SK-N-SH treated with all-trans-retinoic acid at 6 μM for 48 hours (cell line): ENCODE data around the gene TXNRD2.

Experiments used
- ATAC-seq: fragments of 200-7000 bp; cut with Tn5 transposase; 3 replicates; pipeline ENCODE4 v1.9.1; 2020; ENCODE audit warnings: mild to moderate bottlenecking, moderate library complexity
- ARNTL ChIP-seq: fragments of 450-650 bp; formaldehyde crosslinking; IDR thresholded peaks from 2 replicates; pipeline ENCODE4 v1.5.0; 2020; ENCODE audit warnings: low read depth, mild to moderate bottlenecking, moderate library complexity, borderline replicate concordance
- BACH2 ChIP-seq: fragments of 250-450 bp; sonication (Bioruptor Pico); IDR thresholded peaks from 2 replicates; pipeline ENCODE4 v1.9.0; 2021; ENCODE audit warnings: mild to moderate bottlenecking, borderline replicate concordance
- CREB5 ChIP-seq: fragments of 250-450 bp; sonication (Bioruptor Pico); IDR thresholded peaks from 2 replicates; pipeline ENCODE4 v1.5.1; 2020; ENCODE audit warnings: low read depth, mild to moderate bottlenecking, moderate library complexity
- CSDC2 ChIP-seq: fragments of 250-450 bp; sonication (Bioruptor Pico); IDR thresholded peaks from 2 replicates; pipeline ENCODE4 v1.5.0; 2020; ENCODE audit warnings: mild to moderate bottlenecking, moderate library complexity
- ESRRG ChIP-seq: fragments of 250-450 bp; sonication (Bioruptor Pico); IDR thresholded peaks from 2 replicates; pipeline ENCODE4 v1.6.1; 2021; ENCODE audit warnings: mild to moderate bottlenecking
- GLIS3 ChIP-seq: fragments of 250-450 bp; sonication (Bioruptor Pico); IDR thresholded peaks from 2 replicates; pipeline ENCODE4 v1.5.0; 2020; ENCODE audit warnings: mild to moderate bottlenecking, moderate library complexity
- ISL1 ChIP-seq: fragments of 250-450 bp; sonication (Bioruptor Pico); IDR thresholded peaks from 2 replicates; pipeline ENCODE4 v2.1.2; 2022; ENCODE audit warnings: mild to moderate bottlenecking, moderate library complexity
- OSR1 ChIP-seq: fragments of 250-450 bp; sonication (Bioruptor Pico); IDR thresholded peaks from 2 replicates; pipeline ENCODE4 v1.8.0; 2022; ENCODE audit warnings: moderate library complexity, mild to moderate bottlenecking, inconsistent platforms
- POU6F1 ChIP-seq: fragments of 250-450 bp; sonication (Bioruptor Pico); IDR thresholded peaks from 2 replicates; pipeline ENCODE4 v1.8.0; 2021; ENCODE audit warnings: low read depth, mild to moderate bottlenecking, moderate library complexity, borderline replicate concordance
- PPARA ChIP-seq: fragments of 250-450 bp; sonication (Bioruptor Pico); IDR thresholded peaks from 2 replicates; pipeline ENCODE4 v1.5.0; 2020; ENCODE audit warnings: mild to moderate bottlenecking, borderline replicate concordance
- RARB ChIP-seq: fragments of 250-450 bp; sonication (Bioruptor Pico); IDR thresholded peaks from 2 replicates; pipeline ENCODE4 v1.8.0; 2021; ENCODE audit warnings: mild to moderate bottlenecking, moderate library complexity
- TCF4 ChIP-seq: fragments of 250-450 bp; sonication (Bioruptor Pico); IDR thresholded peaks from 2 replicates; pipeline ENCODE4 v1.8.0; 2021; ENCODE audit warnings: mild to moderate bottlenecking, moderate library complexity, borderline replicate concordance
- TOX ChIP-seq: fragments of 250-450 bp; sonication (Bioruptor Pico); IDR thresholded peaks from 2 replicates; pipeline ENCODE4 v1.8.0; 2021; ENCODE audit warnings: mild to moderate bottlenecking, moderate library complexity, borderline replicate concordance
- ZC3H10 ChIP-seq: fragments of 250-450 bp; sonication (Bioruptor Pico); IDR thresholded peaks from 2 replicates; pipeline ENCODE4 v1.5.1; 2021; ENCODE audit warnings: mild to moderate bottlenecking, moderate library complexity
- ZFP3 ChIP-seq: fragments of 250-450 bp; sonication (Bioruptor Pico); IDR thresholded peaks from 2 replicates; pipeline ENCODE4 v1.5.0; 2020; ENCODE audit warnings: mild to moderate bottlenecking, moderate library complexity
- ZFP30 ChIP-seq: fragments of 450-650 bp; formaldehyde crosslinking; IDR thresholded peaks from 2 replicates; pipeline ENCODE4 v1.5.0; 2022; ENCODE audit warnings: mild to moderate bottlenecking, moderate library complexity
- ZNF8 ChIP-seq: fragments of 450-650 bp; formaldehyde crosslinking; IDR thresholded peaks from 2 replicates; pipeline ENCODE4 v1.5.0; 2020; ENCODE audit warnings: mild to moderate bottlenecking, moderate library complexity
- TF ChIP-seq, protein P1 (sequence below): fragments of 250-450 bp; sonication (Bioruptor Pico); IDR thresholded peaks from 2 replicates; pipeline ENCODE4 v1.5.1; 2021; ENCODE audit warnings: mild to moderate bottlenecking, moderate library complexity
- TF ChIP-seq, protein P2 (sequence below): fragments of 250-450 bp; sonication (Bioruptor Pico); IDR thresholded peaks from 2 replicates; pipeline ENCODE4 v1.8.0; 2020; ENCODE audit warnings: mild to moderate bottlenecking, moderate library complexity, borderline replicate concordance
- TF ChIP-seq, protein P3 (sequence below): fragments of 250-450 bp; sonication (Bioruptor Pico); IDR thresholded peaks from 2 replicates; pipeline ENCODE4 v1.5.0; 2020; ENCODE audit warnings: mild to moderate bottlenecking, moderate library complexity

Gene TXNRD2

DNA sequence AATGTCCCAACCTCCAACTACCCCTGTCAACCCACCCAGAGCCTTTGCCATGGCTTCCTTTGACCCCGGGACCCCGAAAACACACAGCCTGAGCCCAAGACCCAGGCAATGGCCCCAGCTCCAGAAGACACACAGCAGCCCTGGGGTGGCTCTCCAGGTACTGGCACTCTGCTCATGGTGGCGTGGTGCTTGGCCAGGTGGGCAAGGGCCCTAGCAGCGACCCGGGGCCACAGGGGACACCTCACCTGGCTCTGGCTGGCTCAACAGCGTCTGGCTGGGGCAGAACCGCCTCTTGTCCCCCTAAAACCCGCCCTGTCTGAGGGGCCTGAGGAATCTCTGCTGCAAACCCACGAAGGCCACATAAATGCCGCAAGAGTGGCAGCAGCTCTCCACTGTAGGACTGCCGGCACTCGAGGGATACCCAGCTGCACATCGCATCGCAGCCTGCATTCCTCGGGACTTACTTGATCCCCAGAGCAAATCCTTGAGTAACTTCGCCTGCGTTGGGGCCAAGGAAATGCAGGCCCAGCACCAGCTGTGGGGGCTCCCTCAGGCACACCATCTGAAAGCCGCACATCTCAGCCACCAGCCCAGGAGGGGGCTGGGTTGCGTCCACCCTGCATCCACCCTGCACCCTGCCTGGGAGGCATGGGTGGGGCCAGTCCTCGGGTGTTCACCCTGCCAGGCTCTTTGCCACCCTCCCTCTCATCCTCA lies 63.8 kb downstream of the TXNRD2 start:
- no peak for TF ChIP-seq ARNTL (CRISPR knock-in tag)
- no peak for TF ChIP-seq CREB5
- TF ChIP-seq, protein P1, sequence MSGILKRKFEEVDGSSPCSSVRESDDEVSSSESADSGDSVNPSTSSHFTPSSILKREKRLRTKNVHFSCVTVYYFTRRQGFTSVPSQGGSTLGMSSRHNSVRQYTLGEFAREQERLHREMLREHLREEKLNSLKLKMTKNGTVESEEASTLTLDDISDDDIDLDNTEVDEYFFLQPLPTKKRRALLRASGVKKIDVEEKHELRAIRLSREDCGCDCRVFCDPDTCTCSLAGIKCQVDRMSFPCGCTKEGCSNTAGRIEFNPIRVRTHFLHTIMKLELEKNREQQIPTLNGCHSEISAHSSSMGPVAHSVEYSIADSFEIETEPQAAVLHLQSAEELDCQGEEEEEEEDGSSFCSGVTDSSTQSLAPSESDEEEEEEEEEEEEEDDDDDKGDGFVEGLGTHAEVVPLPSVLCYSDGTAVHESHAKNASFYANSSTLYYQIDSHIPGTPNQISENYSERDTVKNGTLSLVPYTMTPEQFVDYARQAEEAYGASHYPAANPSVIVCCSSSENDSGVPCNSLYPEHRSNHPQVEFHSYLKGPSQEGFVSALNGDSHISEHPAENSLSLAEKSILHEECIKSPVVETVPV (CRISPR knock-in tag), result no peak
- TF ChIP-seq RARB, result no peak
- TF ChIP-seq TOX (CRISPR knock-in tag), result no peak
- no peak for TF ChIP-seq BACH2 (CRISPR knock-in tag)
- no peak for TF ChIP-seq ZFP3 (CRISPR knock-in tag)
- TF ChIP-seq GLIS3 (CRISPR knock-in tag), result no peak
- TF ChIP-seq ISL1, result no peak
- no peak for TF ChIP-seq POU6F1 (CRISPR knock-in tag)
- TF ChIP-seq ZFP30 (CRISPR knock-in tag), result no peak
- ATAC-seq, result no peak

DNA sequence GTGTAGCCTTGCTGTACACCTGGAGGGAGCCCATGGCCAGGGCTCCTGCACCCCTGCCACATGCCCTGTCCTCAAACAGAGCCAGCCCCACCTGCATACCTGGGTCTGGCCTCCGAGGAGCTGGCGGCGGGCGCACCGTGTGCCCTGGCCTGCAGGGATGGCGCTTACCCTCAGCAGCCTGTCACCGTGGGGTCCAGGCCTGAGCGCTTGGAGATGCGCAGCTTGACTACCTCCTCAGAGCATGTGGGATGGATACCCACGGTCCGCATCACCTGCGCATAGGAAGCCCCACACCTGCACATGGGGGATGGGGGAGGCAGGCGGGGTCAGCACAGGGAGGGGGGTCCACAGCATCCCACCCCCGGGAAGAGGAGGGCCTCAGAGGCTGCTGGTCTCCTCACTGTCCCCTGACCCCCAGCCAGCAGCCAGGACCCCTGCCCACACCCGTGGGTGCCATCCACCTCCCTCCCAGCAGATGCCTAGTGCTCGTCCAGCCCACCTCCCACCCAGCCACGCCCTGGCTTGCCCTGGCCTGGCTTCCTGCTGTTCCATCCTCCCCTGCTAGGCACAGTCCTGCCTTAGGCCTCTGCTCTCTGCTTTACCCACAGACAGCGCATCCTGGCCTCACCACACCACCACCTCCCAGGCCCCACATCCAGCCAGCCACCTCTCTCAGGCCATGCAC lies 64.5 kb downstream of the TXNRD2 start:
- TF ChIP-seq ZC3H10 (CRISPR knock-in tag), result no peak
- TF ChIP-seq BACH2 (CRISPR knock-in tag), result no peak
- TF ChIP-seq TOX (CRISPR knock-in tag), result no peak
- no peak for TF ChIP-seq ESRRG (CRISPR knock-in tag)
- TF ChIP-seq ZFP3 (CRISPR knock-in tag), result no peak
- TF ChIP-seq TCF4 (CRISPR knock-in tag), result no peak
- TF ChIP-seq ISL1, result no peak
- TF ChIP-seq POU6F1 (CRISPR knock-in tag), result no peak
- no peak for ATAC-seq

DNA sequence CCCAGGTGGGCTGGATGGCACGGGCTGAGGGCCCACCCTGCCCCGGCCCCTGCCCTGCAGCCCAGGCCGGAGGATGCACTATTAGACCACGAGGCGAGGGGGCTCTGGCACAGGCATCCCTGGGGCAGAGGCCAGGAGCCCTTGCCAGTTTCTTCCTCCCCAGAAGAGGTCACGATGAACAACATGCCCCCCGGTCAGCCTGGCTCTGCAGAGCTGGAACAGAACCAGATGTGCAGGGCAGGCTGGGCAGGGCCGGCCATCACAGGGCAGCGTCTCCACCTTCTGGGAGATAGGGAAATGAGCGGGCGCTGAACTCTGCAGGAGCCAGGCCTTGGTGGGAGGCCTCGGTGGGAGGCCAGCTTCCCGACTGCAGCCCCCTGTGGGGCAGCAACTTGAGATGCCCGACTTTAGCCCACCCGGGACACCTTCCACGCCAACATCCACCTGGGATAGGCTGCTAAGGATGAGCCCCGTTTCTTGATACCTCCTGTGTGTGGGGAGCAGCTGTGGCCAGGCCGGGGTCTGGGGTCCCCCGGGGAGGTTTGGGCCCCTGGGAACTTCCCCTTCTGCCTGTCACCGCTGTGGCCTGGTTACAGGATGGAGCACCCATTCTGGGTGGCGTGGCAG lies 65.2 kb downstream of the TXNRD2 start:
- no peak for ATAC-seq
- no peak for TF ChIP-seq ZFP30 (CRISPR knock-in tag)
- no peak for TF ChIP-seq ISL1
- TF ChIP-seq CSDC2 (CRISPR knock-in tag), result no peak

DNA sequence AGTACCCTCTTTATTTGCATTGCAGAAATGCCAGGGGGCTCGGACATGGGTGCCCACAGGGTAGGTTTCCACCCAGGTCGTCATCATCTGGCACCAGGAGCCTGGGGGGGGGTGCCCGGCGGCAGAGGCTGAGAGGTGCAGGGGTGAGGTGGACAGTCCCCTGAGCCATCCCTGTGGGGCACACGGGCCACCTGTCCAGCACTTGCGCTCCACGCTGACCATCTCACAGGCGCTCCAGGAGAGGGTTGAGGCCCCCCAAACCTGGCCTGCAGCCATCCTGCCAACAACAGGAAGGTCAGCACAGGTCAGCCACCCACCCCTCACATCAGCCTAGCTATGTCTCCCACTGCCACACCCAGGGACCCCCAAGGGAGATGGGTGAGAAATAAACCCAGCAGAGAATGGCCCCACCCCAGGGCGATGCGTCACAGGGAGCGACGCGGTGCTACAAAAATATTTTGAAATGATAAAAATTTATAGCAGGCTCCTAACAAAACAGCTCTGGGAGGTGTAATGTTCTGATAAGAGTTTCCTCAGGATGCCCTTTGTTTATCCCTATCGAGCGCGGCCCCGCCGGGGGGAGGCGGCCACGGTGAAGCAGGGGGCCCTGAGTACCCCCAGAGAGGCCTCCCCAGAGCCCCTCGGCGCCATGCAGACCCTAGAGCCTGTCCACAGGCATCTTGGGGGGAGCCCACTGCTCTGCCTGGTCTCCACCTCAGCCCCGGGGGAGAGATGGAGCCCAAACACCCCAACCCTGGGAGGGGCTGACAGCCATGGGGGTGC lies 65.9 kb downstream of the TXNRD2 start:
- ATAC-seq, result no peak
- TF ChIP-seq, protein P2, sequence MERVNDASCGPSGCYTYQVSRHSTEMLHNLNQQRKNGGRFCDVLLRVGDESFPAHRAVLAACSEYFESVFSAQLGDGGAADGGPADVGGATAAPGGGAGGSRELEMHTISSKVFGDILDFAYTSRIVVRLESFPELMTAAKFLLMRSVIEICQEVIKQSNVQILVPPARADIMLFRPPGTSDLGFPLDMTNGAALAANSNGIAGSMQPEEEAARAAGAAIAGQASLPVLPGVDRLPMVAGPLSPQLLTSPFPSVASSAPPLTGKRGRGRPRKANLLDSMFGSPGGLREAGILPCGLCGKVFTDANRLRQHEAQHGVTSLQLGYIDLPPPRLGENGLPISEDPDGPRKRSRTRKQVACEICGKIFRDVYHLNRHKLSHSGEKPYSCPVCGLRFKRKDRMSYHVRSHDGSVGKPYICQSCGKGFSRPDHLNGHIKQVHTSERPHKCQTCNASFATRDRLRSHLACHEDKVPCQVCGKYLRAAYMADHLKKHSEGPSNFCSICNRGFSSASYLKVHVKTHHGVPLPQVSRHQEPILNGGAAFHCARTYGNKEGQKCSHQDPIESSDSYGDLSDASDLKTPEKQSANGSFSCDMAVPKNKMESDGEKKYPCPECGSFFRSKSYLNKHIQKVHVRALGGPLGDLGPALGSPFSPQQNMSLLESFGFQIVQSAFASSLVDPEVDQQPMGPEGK (CRISPR knock-in tag), result no peak
- TF ChIP-seq RARB (no peak), PPARA (no peak), ISL1 (no peak), TCF4 (CRISPR knock-in tag) (no peak), OSR1 (CRISPR knock-in tag) (no peak), ZNF8 (CRISPR knock-in tag) (no peak)
- TF ChIP-seq, protein P3, sequence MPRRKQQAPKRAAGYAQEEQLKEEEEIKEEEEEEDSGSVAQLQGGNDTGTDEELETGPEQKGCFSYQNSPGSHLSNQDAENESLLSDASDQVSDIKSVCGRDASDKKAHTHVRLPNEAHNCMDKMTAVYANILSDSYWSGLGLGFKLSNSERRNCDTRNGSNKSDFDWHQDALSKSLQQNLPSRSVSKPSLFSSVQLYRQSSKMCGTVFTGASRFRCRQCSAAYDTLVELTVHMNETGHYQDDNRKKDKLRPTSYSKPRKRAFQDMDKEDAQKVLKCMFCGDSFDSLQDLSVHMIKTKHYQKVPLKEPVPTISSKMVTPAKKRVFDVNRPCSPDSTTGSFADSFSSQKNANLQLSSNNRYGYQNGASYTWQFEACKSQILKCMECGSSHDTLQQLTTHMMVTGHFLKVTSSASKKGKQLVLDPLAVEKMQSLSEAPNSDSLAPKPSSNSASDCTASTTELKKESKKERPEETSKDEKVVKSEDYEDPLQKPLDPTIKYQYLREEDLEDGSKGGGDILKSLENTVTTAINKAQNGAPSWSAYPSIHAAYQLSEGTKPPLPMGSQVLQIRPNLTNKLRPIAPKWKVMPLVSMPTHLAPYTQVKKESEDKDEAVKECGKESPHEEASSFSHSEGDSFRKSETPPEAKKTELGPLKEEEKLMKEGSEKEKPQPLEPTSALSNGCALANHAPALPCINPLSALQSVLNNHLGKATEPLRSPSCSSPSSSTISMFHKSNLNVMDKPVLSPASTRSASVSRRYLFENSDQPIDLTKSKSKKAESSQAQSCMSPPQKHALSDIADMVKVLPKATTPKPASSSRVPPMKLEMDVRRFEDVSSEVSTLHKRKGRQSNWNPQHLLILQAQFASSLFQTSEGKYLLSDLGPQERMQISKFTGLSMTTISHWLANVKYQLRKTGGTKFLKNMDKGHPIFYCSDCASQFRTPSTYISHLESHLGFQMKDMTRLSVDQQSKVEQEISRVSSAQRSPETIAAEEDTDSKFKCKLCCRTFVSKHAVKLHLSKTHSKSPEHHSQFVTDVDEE, result no peak
- TF ChIP-seq, protein P1 (CRISPR knock-in tag), result no peak
